H1 (cell line): ENCODE results near the gene DIAPH2. TPM values are rescaled to one million over a fixed set of nuclear protein-coding genes. Genes with fewer than 3 reads are reported as not detected.

ENCODE experiments used
- CTCF ChIA-PET: fragments of 300-600 bp; sonication (Branson Sonifier 250); formaldehyde crosslinking; loops from one replicate; lab custom pipeline; 2021; ENCODE audit not compliant: partially characterized antibody; lab: Charles Lee
- POLR2A ChIA-PET: fragments of 300-600 bp; sonication (Branson Sonifier 250); formaldehyde crosslinking; loops from one replicate; lab custom pipeline; 2021; ENCODE audit warnings: inconsistent platforms; ENCODE audit not compliant: partially characterized antibody; lab: Charles Lee
- DNase-seq, 2 experiments: peaks; one replicate each; pipeline versions ENCODE4 v3.0.0 to v3.0.0-alpha.2; 2010 to 2022; ENCODE audit warnings: low spot score in 2 of 2, low read depth in 1 of 2, mixed read lengths in 1 of 2
- FAIRE-seq: peaks from 2 replicates; lab custom pipeline; 2011; peaks lifted over from hg19 to GRCh38; lab: Jason Lieb, UNC
- H2AFZ ChIP-seq: 2 replicates; pipeline ENCODE4 v1.8.1; 2012; ENCODE audit warnings: low read length, inconsistent platforms
- H2AK5ac ChIP-seq: 2 replicates; pipeline ENCODE4 v1.6.1; 2013; ENCODE audit warnings: low read depth, low read length
- H2BK120ac ChIP-seq: replicated peaks from 2 replicates; pipeline ENCODE3; 2013; ENCODE audit warnings: low read depth, low read length, inconsistent platforms
- H2BK12ac ChIP-seq: 2 replicates; pipeline ENCODE4 v1.6.1; 2013; ENCODE audit warnings: low read depth, low read length
- H2BK15ac ChIP-seq: 2 replicates; pipeline ENCODE4 v1.6.1; 2013; ENCODE audit warnings: low read length
- H2BK20ac ChIP-seq: 2 replicates; pipeline ENCODE4 v1.6.1; 2013; ENCODE audit warnings: low read length
- H2BK5ac ChIP-seq: 2 replicates; pipeline ENCODE4 v1.6.1; 2013; ENCODE audit warnings: low read depth, low read length
- H3K14ac ChIP-seq: 2 replicates; pipeline ENCODE4 v1.6.1; 2013; ENCODE audit warnings: inconsistent platforms; ENCODE audit not compliant: insufficient read length
- H3K18ac ChIP-seq: 2 replicates; pipeline ENCODE4 v1.6.1; 2013; ENCODE audit warnings: low read length; ENCODE audit errors: extremely low read depth
- H3K23ac ChIP-seq: 2 replicates; pipeline ENCODE4 v1.6.1; 2013; ENCODE audit warnings: inconsistent platforms; ENCODE audit not compliant: insufficient read length
- H3K23me2 ChIP-seq: 2 replicates; pipeline ENCODE4 v1.6.1; 2013; ENCODE audit warnings: low read depth, low read length
- H3K27ac ChIP-seq: 2 replicates; pipeline ENCODE4 v1.6.1; 2011; ENCODE audit warnings: low read depth, low read length, inconsistent platforms
- H3K27me3 ChIP-seq, 4 experiments: replicated peaks in 1 of 4; 1 replicate in 1 of 4; 2 replicates in 3 of 4; pipeline versions ENCODE4 v1.6.1 to v1.8.1; 2011 to 2013; ENCODE audit warnings: low read length in 3 of 4, mild to moderate bottlenecking in 3 of 4, inconsistent platforms in 2 of 4, mixed read lengths in 2 of 4, moderate library complexity in 1 of 4; ENCODE audit not compliant: control insufficient read depth in 3 of 4, insufficient read depth in 3 of 4; ENCODE audit errors: extremely low read depth in 1 of 4
- H3K36me3 ChIP-seq, 4 experiments: 2 replicates each; pipeline versions ENCODE4 v1.6.1 to v1.8.1; 2011 to 2013; ENCODE audit warnings: mild to moderate bottlenecking in 4 of 4, low read length in 3 of 4, moderate library complexity in 2 of 4, control low read depth in 1 of 4, inconsistent platforms in 1 of 4; ENCODE audit not compliant: insufficient read depth in 4 of 4, control insufficient read depth in 2 of 4
- H3K4ac ChIP-seq: replicated peaks from 2 replicates; pipeline ENCODE3; 2013; ENCODE audit warnings: low read length, low read depth, mixed read lengths, inconsistent platforms; ENCODE audit not compliant: insufficient read length
- H3K4me1 ChIP-seq, 4 experiments: replicated peaks in 1 of 4; 1 replicate in 1 of 4; 2 replicates in 3 of 4; pipeline versions ENCODE4 v1.6.1 to v1.8.1; 2011 to 2013; ENCODE audit warnings: low read length in 3 of 4, inconsistent platforms in 2 of 4, mixed read lengths in 1 of 4; ENCODE audit not compliant: insufficient read depth in 4 of 4, control insufficient read depth in 3 of 4
- H3K4me2 ChIP-seq, 2 experiments: 2 replicates each; pipeline versions ENCODE4 v1.6.1 to v1.8.1; 2011 to 2013; ENCODE audit warnings: low read depth in 2 of 2, low read length in 2 of 2, control low read depth in 1 of 2, inconsistent platforms in 1 of 2, mild to moderate bottlenecking in 1 of 2; ENCODE audit not compliant: insufficient read depth in 1 of 2
- H3K4me3 ChIP-seq, 4 experiments: fragments of 200-600, 300-600 bp in 1 of 4; sonication (generic), shearing (Covaris generic), sonication (Bioruptor Twin) in 1 of 4; 2 replicates each; pipeline versions ENCODE4 v1.5.1 to v1.8.1; 2011 to 2016; ENCODE audit warnings: low read length in 4 of 4, low read depth in 3 of 4, control low read depth in 2 of 4, inconsistent platforms in 2 of 4, mild to moderate bottlenecking in 2 of 4, mixed read lengths in 1 of 4, moderate library complexity in 1 of 4; ENCODE audit not compliant: insufficient read depth in 2 of 4; ENCODE audit errors: extremely low read depth in 1 of 4
- H3K56ac ChIP-seq: replicated peaks from 2 replicates; pipeline ENCODE3; 2013; ENCODE audit warnings: low read depth, mild to moderate bottlenecking, mixed read lengths, low read length, inconsistent platforms; ENCODE audit not compliant: insufficient read length
- H3K79me1 ChIP-seq: 2 replicates; pipeline ENCODE4 v1.6.1; 2013; ENCODE audit warnings: low read depth, low read length, control low read depth
- H3K79me2 ChIP-seq, 2 experiments: 2 replicates each; pipeline versions ENCODE4 v1.6.1 to v1.8.1; 2012 to 2013; ENCODE audit warnings: low read length in 2 of 2, mild to moderate bottlenecking in 2 of 2, inconsistent platforms in 1 of 2; ENCODE audit not compliant: insufficient read depth in 2 of 2, control insufficient read depth in 1 of 2
- H3K9ac ChIP-seq, 4 experiments: replicated peaks in 1 of 4; 1 replicate in 1 of 4; 2 replicates in 3 of 4; pipeline versions ENCODE4 v1.6.1 to v1.8.1; 2011 to 2013; ENCODE audit warnings: low read depth in 3 of 4, low read length in 3 of 4, control low read depth in 2 of 4, mild to moderate bottlenecking in 2 of 4, moderate library complexity in 2 of 4, inconsistent platforms in 1 of 4; ENCODE audit errors: extremely low read depth in 1 of 4
- H3K9me3 ChIP-seq, 2 experiments: 2 replicates each; pipeline versions ENCODE4 v1.6.1 to v1.8.1; 2012 to 2013; ENCODE audit warnings: mild to moderate bottlenecking in 2 of 2, moderate library complexity in 2 of 2, control low read depth in 1 of 2, inconsistent platforms in 1 of 2, low read depth in 1 of 2, low read length in 1 of 2, mixed read lengths in 1 of 2; ENCODE audit not compliant: insufficient read depth in 2 of 2
- H4K20me1 ChIP-seq, 2 experiments: replicated peaks in 1 of 2; 2 replicates each; pipeline versions ENCODE3 to v1.8.1; 2011 to 2013; ENCODE audit warnings: inconsistent platforms in 2 of 2, low read length in 2 of 2, mild to moderate bottlenecking in 1 of 2; ENCODE audit not compliant: insufficient read depth in 2 of 2, control insufficient read depth in 1 of 2
- H4K5ac ChIP-seq: 2 replicates; pipeline ENCODE4 v1.6.1; 2013; ENCODE audit warnings: low read length, low read depth, mixed read lengths, inconsistent platforms; ENCODE audit not compliant: insufficient read length
- H4K8ac ChIP-seq: 2 replicates; pipeline ENCODE4 v1.8.0; 2013; ENCODE audit warnings: mild to moderate bottlenecking, moderate library complexity, low read length, inconsistent platforms; ENCODE audit not compliant: insufficient read depth; ENCODE audit errors: extremely low read depth
- H4K91ac ChIP-seq: replicated peaks from 2 replicates; pipeline ENCODE3; 2013; ENCODE audit warnings: low read length, mixed read lengths, inconsistent platforms; ENCODE audit not compliant: insufficient read length
- BACH1 ChIP-seq: IDR thresholded peaks from 2 replicates; pipeline ENCODE4 v1.6.1; 2012; ENCODE audit warnings: low read length, improper control_type of control experiment
- BCL11A ChIP-seq, 2 experiments: IDR thresholded peaks; one replicate each; pipeline ENCODE4 v1.6.1; 2011; ENCODE audit warnings: low read depth in 2 of 2, low read length in 2 of 2, mild to moderate bottlenecking in 2 of 2
- CBX8 ChIP-seq: fragments of 300-800, 300-1000 bp; sonication (generic); IDR thresholded peaks from 2 replicates; pipeline ENCODE4 v1.7.1; 2016; ENCODE audit warnings: low read depth, low read length, borderline replicate concordance
- EP300 ChIP-seq, 2 experiments: IDR thresholded peaks; 1 replicate in 1 of 2; 2 replicates in 1 of 2; pipeline ENCODE4 v1.6.1; 2011 to 2012; ENCODE audit warnings: low read depth in 2 of 2, low read length in 2 of 2, mild to moderate bottlenecking in 2 of 2, borderline replicate concordance in 1 of 2, inconsistent platforms in 1 of 2, moderate library complexity in 1 of 2
- GABPA ChIP-seq: IDR thresholded peaks from 2 replicates; pipeline ENCODE4 v1.6.1; 2011; ENCODE audit warnings: mild to moderate bottlenecking, low read length, moderate library complexity, borderline replicate concordance; ENCODE audit not compliant: insufficient read depth
- MAFK ChIP-seq: IDR thresholded peaks from 2 replicates; pipeline ENCODE4 v1.6.1; 2012; ENCODE audit warnings: low read depth, mild to moderate bottlenecking, improper control_type of control experiment, low read length
- NANOG ChIP-seq: IDR thresholded peaks from 2 replicates; pipeline ENCODE4 v1.6.1; 2011; ENCODE audit warnings: low read length, low read depth, mild to moderate bottlenecking, inconsistent platforms; ENCODE audit not compliant: insufficient read depth, poor library complexity, severe bottlenecking
- RNF2 ChIP-seq: fragments of 200-900, 300-1000 bp; sonication (generic); IDR thresholded peaks from 2 replicates; pipeline ENCODE4 v1.7.1; 2016; ENCODE audit warnings: borderline replicate concordance, low read depth, mild to moderate bottlenecking, antibody characterized with exemption, low read length; ENCODE audit not compliant: poor library complexity, severe bottlenecking; ENCODE audit errors: missing control alignments
- SIN3A ChIP-seq, 2 experiments: IDR thresholded peaks in 1 of 2; conservative IDR thresholded peaks in 1 of 2; 2 replicates each; pipeline ENCODE4 v1.6.1; 2011 to 2012; ENCODE audit warnings: low read length in 2 of 2, improper control_type of control experiment in 1 of 2, low read depth in 1 of 2, mild to moderate bottlenecking in 1 of 2
- SIX5 ChIP-seq: IDR thresholded peaks from 2 replicates; pipeline ENCODE4 v1.6.1; 2011; ENCODE audit warnings: mild to moderate bottlenecking, low read depth, low read length
- WGBS, 2 experiments: shearing (Covaris generic) in 1 of 2; methylation state at CpG; one replicate each; pipeline versions ENCODE4 v1.1.6 to v1.1.7; 2013 to 2015; ENCODE audit warnings: low lambda C conversion rate in 2 of 2, mixed read lengths in 2 of 2, inconsistent platforms in 1 of 2, low coverage in 1 of 2, missing lambda C conversion rate in 1 of 2; ENCODE audit not compliant: insufficient replicate concordance in 2 of 2, insufficient coverage in 1 of 2, insufficient read length in 1 of 2; ENCODE audit errors: extremely low coverage in 1 of 2, missing lambda C conversion rate in 1 of 2; 5-methylcytosine and 5-hydroxymethylcytosine counted together
- polyA plus RNA-seq, 7 experiments: library from polyadenylated mRNA; depleted of rRNA in 3 of 7; stranded (reverse) in 5 of 7; unstranded in 2 of 7; fragments of >200 nt in 5 of 7; fragments of 200-250 nt in 2 of 7; gene quantifications; 1 replicate in 5 of 7; 2 replicates in 1 of 7; 4 replicates in 1 of 7; pipeline versions ENCODE4 v1.2.1 to v1.2.3, GENCODE V29; 2011 to 2013; ENCODE audit warnings: missing spikeins in 2 of 7, mixed read lengths in 2 of 7
- total RNA-seq: library from RNA; stranded (reverse); fragmentation: NEBNext Ultra II Directional; extraction: Animal tissue kit (Norgen Biotek cat#: 25700); gene quantifications from 2 replicates; pipeline ENCODE4 v1.2.1, GENCODE V29; 2021
- TF ChIP-seq, protein P1 (sequence below), 3 experiments: IDR thresholded peaks; 1 replicate in 2 of 3; 2 replicates in 1 of 3; pipeline versions ENCODE4 v1.5.1 to v1.6.1; 2011; ENCODE audit warnings: low read length in 3 of 3, mild to moderate bottlenecking in 3 of 3, inconsistent platforms in 2 of 3, low read depth in 1 of 3, moderate library complexity in 1 of 3; ENCODE audit not compliant: insufficient read depth in 1 of 3; ENCODE audit errors: control extremely low read depth in 1 of 3

The DIAPH2 gene
- total and polyA plus RNA-seq, 2 of the 8 experiments (the other 6 are each of a cell fraction or from before 2014, with no cell fraction given) = 4.4 to 24.3 TPM

DNA sequence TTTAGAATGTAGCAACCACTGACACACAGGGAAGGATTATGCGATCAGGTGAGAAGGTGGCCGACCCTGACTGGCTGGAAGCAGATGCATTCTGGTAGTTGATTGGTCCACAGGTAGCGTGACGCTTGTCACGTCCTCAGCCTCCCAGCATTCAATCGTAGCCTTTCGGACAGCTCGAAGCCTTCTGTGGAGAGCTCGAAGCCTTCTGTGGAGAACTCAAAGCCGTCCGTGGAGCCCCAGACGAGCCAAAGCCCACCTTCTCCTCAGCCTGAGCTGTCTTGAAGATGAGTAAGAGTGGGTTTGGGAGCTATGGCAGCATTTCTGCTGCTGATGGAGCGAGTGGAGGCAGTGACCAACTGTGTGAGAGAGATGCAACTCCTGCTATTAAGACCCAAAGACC lies 199.4 kb downstream of the DIAPH2 start:
- FAIRE-seq (no peak), DNase-seq (no peak)
- H3K9me3 ChIP-seq = no peaks in the 10 kb centered on the region
- no peak overlapping the region for H3K18ac ChIP-seq
- no peak overlapping the region for H3K9ac ChIP-seq
- POLR2A ChIA-PET = no interaction called here
- H3K27me3 ChIP-seq = no peaks in the 10 kb centered on the region
- H3K79me1 ChIP-seq = no peaks in the 10 kb centered on the region
- no peaks in the 10 kb centered on the region for H4K20me1 ChIP-seq
- TF ChIP-seq BCL11A (IDR thresholded peaks at IDR 0.05; ENCODE audit: low read depth in 2 of 2, low read length in 2 of 2) = no peak
- no peak for TF ChIP-seq GABPA
- no peak for TF ChIP-seq NANOG
- no peak for TF ChIP-seq RNF2
- TF ChIP-seq BACH1 = no peak
- no peak for TF ChIP-seq SIN3A (conservative IDR thresholded peaks at IDR 0.05 in 1 of 2, IDR thresholded peaks at IDR 0.05 in 1 of 2; ENCODE audit: low read depth in 1 of 2, low read length in 2 of 2)
- TF ChIP-seq CBX8 = no peak
- TF ChIP-seq, protein P1, sequence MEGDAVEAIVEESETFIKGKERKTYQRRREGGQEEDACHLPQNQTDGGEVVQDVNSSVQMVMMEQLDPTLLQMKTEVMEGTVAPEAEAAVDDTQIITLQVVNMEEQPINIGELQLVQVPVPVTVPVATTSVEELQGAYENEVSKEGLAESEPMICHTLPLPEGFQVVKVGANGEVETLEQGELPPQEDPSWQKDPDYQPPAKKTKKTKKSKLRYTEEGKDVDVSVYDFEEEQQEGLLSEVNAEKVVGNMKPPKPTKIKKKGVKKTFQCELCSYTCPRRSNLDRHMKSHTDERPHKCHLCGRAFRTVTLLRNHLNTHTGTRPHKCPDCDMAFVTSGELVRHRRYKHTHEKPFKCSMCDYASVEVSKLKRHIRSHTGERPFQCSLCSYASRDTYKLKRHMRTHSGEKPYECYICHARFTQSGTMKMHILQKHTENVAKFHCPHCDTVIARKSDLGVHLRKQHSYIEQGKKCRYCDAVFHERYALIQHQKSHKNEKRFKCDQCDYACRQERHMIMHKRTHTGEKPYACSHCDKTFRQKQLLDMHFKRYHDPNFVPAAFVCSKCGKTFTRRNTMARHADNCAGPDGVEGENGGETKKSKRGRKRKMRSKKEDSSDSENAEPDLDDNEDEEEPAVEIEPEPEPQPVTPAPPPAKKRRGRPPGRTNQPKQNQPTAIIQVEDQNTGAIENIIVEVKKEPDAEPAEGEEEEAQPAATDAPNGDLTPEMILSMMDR (IDR thresholded peaks at IDR 0.05; ENCODE audit: control extremely low read depth in 1 of 3, insufficient read depth in 1 of 3, low read depth in 1 of 3, low read length in 3 of 3) = no peak
- no peak for TF ChIP-seq MAFK
- TF ChIP-seq SIX5 = no peak
- TF ChIP-seq EP300 (IDR thresholded peaks at IDR 0.05; ENCODE audit: borderline replicate concordance in 1 of 2, low read depth in 2 of 2, low read length in 2 of 2) = no peak
- TF ChIP-seq, all 59 proteins: peak for 0
- Histone ChIP-seq H2AK5ac (no peak overlapping the region), H3K23ac (no peak overlapping the region), H3K4me1 (no peaks in the 10 kb centered on the region), H3K36me3 (no peaks in the 10 kb centered on the region), H3K4me2 (no peak overlapping the region), H3K56ac (no peak overlapping the region), H2BK15ac (no peak overlapping the region), H3K4me3 (no peak overlapping the region), H2BK5ac (no peak overlapping the region), H4K5ac (no peak overlapping the region), H2BK120ac (no peak overlapping the region), H2BK12ac (no peak overlapping the region), H2AFZ (no peak overlapping the region), H3K27ac (no peak overlapping the region), H3K23me2 (no peaks in the 10 kb centered on the region), H4K91ac (no peak overlapping the region), H3K4ac (no peak overlapping the region), H2BK20ac (no peak overlapping the region), H3K79me2 (no peaks in the 10 kb centered on the region), H4K8ac (no peak overlapping the region), H3K14ac (no peak overlapping the region)
- WGBS, 2 experiments = 94% methylated on average over 12 of the region's 13 CpGs; no CpG with 5 or more reads in 1 of the 2 experiments
- CTCF ChIA-PET = no interaction called here
